GM18505 (cell line): ENCODE results near the gene SUFU.
"Not testable (repeated sequence)": the region's sequence is repeated elsewhere in the genome, so short reads cannot be mapped to it uniquely, and the experiment has no call there.

Experiments used
- ATAC-seq: cut with Tn5 transposase; IDR thresholded peaks from one replicate; pipeline ENCODE4 v1.9.1; 2021; ENCODE audit not compliant: unreplicated experiment
- POLR2A ChIP-seq: IDR thresholded peaks from 4 replicates; pipeline ENCODE4 v1.6.1; 2011; ENCODE audit warnings: borderline replicate concordance; ENCODE audit not compliant: insufficient read depth, insufficient read length; ENCODE audit errors: extremely low read depth

SUFU gene

DNA sequence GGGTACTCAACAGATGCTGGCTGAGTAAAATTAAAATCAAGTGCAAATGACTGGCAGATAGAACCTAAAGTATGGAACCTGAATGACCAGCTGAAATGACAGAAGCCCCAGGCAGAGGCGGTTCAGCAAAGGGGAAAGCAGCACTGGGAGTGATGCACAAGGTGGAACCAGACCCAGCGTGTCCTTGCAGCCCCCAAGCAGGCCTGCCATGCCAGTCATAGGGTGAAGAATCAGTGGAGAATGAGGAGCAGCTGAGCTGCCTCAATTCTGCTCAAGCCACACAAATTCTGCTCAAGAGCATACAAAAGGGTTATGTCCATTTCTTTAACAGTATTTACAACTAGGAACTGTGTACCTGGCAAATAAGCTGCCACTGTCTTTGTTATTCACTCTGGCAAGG is 10.0 kb upstream of the SUFU start:
- ATAC-seq, result no peak
- TF ChIP-seq POLR2A, result no peak

DNA sequence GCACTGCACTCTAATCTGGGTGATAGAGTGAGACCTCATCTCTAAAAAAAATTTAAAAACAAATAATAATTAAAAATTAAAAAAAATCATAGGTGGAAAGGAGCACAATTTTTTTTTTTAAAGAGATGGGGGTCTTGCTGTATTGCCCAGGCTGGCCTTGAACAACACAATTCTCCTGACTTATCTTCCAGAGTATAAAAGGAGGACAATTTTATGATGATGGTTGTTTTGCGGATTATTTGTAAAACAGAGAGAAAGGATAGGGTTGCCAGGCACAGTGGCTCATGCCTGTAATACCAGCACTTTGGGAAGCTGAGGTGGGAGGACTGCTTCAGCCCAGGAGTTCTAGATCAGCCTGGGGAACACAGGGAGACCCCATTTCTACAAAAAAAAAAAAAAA is 6.2 kb upstream of the SUFU start:
- TF ChIP-seq POLR2A, result no peak
- no peak for ATAC-seq

DNA sequence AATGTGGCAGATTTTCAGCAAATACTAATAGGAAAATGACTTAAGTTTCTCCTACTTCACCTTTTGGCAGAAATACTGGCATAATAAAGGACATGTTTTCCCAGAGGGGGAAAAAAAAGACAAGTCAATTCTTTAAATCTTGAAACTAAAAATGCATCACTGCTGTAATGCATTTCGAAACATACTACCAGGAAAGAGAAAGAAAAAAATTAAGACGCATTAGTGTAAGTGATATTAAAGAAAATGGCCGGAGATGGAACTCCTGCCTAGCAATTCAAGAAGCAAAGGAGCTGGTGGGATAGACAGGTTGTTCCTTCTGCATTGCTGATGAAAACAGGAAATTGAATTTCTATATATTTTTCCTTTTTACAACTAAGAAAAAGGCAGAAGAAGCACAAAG is 4.4 kb upstream of the SUFU start:
- TF ChIP-seq POLR2A, result no peak
- no peak for ATAC-seq

DNA sequence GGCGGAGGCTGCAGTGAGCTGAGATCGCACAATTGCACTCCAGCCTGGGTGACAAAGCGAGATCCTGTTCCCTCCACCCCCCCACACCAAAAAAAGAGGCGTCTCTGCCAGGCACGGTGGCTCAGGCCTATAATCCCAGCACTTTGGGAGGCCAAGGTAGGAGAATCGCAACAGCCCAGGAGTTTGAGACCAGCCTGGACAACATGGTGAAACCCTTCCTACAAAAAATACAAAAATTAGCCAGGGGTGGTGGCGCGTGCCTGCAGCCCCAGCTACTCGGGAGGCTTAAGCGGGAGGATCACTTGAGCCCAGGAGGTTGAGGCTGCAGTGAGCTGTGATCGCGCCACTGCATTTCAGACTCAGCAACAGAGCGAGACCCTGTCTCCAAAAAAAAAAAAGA is 3.1 kb upstream of the SUFU start:
- ATAC-seq, result not testable (repeated sequence)

DNA sequence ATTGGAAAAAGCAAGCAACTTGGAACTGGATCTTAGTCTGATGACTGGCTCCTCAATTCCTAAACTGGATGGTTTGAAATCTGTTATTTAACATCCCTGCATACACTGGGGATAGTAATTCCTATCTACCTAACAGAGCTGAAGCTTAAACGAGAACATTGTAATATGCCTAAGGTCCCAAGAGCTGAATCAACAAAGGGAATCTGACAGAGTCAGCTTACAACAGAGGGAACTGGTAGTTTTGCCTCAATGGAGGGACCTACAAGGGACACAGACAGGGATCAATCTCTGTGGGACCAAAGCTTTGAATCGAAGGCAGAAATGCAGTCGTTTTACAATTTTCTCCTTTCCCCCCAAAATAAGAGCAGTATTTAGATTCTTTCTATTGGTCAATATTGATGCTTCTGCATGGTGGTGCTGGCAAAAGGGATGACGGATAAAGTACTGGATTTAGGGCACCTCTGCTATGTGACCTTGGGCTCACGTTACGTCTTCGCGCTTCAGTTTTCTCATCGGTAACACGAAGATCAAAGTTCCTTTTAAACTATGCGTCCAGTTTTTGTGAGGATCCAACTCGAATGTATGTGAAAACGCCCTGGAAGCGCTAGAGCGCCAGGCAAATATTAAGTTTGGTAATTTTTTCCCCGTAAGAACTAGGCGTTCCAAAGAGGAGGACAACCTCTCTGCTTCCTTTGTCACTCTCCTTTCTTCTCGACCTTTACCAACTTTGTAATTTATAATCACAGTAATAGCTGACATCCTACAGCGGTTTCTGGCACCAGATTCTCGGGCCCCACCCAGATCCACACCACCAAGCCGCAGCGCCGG is 2.4 kb upstream of the SUFU start:
- TF ChIP-seq POLR2A, result no peak
- ATAC-seq, result no peak

DNA sequence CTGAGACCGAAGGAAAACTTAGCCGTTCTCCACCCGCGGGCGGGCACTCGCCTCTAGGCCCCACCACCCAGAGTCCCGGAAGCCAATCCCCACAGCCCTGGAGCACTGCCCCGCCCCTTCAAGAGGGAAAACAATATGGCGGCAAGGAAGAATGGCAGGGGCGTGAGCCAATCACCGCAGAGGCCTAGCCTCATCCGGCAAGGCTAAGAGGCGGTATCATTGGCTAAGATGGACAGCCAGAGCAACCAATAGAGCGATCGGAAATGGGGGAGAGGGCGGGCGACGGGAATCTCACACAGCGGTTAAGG is 1.8 kb upstream of the SUFU start:
- peak; percentile 63 for ATAC-seq
- no peak for TF ChIP-seq POLR2A

DNA sequence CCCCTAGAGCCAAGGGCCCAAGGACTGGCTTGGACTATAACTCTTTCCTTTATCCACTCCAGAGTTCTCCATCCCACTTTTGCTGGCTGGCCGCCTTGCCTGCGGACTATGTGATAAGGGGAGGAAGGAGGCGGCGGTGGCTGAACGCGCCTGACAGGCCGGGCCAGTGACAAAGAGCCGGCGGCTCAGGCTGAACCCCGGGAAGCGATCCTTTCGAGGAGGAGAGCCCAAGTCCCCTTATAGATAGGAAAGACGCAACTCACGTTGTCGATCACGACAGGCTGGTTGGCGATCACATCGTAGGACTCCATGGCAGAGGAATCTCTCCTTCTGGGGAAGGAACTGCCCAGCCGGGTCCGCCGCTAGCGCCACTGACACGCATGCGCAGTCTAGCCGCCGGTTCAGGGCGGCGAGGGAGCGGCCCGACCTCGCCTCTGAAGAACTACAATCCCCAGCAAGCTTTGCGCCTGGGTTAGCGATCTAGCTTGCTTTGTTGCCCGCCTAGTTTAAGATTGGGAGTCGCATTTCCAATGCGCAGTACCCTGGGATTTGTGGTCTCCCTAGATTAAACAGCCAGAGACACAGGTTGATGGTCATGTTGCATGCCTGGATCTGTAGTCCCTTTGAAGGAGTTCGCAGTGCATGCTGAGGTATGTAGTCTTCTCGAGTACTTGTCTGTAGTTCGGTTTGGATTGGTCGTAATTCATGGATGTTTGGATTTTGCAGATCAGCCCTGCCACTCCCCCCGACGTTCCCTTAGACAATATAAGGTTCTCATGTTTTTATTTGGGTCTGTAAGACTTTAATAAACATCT is 1.2 kb upstream of the SUFU start, which contains the start of gene ACTR1A:
ACTR1A (minus strand) TSS at position 376 of the 815 bp plus-strand sequence; CDS start at position 311, 65 bp downstream.
- TF ChIP-seq POLR2A, result peak; percentile 72
- ATAC-seq, result peak; percentile 47

DNA sequence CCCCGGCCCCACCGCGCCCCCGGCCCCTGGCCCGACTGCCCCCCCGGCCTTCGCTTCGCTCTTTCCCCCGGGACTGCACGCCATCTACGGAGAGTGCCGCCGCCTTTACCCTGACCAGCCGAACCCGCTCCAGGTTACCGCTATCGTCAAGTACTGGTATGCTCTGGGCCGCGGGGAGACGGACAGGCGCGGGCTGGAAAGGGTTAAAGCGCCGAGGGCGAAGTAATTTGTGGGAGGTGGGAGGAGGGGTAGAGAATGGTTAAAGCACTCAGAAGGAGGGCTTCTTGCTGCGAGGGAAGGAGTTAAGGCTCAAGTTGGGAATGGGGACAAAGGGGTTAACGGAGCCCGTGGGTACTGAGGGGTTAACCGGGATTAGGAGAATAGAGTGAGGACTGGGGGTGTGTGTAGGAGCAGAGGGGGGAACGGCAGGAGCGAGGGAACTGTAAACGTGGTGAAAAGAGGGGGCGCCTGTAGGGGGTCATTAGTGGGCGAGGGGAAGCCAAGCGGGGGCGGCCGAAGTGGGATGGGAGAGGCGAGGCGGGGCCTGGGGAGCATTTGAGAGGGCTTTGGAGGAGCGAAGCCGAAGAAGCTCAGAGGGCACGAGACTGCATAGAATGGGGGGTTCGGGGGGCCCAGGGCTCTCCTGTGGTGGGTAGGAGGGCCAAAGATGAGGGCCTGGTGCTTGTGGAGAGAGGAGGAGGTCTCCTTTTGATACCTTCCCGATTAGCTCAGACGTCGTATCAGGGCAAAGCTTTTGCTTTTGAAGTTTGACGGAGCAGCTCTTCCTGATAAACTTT is 605 bp downstream of the SUFU start:
- ATAC-seq, result no peak
- no peak for TF ChIP-seq POLR2A

DNA sequence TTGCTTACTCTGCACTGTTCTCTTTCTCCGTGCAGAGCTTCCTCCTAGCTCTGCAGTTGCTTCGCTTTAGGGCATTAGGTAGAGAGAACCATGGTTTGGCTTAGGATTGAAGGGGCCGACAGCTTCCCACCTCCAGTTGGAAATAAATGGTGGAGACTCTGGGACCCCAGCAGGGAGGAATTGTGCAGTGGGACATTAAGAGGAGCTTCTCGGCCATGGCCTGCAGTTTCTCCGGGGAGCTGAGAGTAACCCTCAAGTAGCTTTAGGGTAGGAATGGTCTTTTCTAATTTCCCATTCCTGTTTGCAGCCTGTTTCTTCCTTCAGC is 1.2 kb downstream of the SUFU start:
- ATAC-seq, result no peak

DNA sequence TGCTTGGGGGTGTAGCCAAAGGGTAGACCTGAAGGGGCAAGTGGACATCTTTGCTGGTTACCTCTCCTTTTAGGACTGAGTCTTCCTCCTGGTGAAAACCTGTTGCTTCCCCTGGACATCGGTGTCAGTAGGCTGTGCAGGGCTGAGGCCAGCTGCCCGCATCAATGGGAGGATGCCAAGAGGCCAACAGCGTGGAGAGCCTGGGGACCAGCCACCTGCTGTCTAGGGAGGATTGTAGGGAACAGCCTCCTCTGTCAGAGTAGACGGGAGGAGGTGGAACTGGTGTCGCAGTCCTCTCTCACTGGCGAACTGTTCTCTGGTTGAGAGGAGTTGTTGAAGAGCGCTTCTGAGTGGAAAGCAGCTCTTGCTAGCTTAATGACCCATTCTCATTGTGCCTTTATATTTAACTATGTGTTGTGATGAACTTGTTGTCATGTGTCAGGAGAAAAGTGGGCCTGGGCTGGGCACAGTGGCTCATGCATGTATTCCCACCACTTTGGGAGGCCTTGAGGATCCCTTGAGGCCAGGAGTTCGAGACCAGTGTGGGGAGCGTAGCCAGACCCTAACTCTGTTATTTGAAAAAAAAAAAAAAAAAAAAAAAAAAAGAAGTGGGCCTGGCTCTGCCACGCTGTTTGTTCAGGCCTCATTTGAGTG is 1.8 kb downstream of the SUFU start:
- no peak for ATAC-seq
- TF ChIP-seq POLR2A, result no peak

More for the DNA sequence above, 1.2 kb downstream of the SUFU start:
- no peak for TF ChIP-seq POLR2A

DNA sequence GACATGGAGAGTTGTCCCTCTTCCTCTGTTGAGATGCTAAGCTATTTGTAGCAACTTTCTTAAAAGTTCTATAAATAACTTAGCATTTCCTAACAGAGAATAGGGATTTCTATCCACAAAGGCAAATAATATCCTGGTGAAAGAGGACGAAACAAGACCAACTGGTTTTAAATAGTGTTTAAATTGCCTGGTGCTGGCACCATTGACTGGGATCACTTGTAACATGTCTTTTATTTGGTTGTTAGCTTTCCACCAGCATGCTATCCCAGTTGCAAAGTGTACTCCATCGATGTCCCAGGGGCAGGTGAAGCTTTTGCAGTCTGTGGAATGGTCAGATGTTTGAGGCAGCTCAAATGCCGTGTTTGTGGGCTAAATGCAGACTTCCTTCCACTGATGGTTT is 3.7 kb downstream of the SUFU start:
- no peak for TF ChIP-seq POLR2A
- ATAC-seq, result no peak

DNA sequence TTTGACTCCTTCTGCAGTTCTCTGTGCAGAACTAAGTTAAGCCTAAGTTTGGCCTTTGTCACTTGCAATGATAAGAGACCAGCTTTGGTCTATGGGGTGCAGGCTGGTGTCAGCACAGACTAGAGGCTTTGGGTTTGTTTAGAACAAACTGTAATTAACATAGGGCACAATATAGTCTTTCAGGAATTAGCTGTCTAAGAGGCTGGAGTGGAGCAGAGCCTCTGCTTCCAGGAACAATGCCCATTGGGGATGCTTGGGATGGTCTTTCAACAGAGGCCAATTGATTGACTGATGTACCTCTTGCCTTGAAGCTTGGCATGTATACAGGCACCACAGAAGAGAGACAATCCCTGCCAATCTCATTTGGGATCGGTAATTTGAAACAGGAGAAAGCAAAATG is 4.7 kb downstream of the SUFU start:
- TF ChIP-seq POLR2A, result no peak
- ATAC-seq, result no peak

DNA sequence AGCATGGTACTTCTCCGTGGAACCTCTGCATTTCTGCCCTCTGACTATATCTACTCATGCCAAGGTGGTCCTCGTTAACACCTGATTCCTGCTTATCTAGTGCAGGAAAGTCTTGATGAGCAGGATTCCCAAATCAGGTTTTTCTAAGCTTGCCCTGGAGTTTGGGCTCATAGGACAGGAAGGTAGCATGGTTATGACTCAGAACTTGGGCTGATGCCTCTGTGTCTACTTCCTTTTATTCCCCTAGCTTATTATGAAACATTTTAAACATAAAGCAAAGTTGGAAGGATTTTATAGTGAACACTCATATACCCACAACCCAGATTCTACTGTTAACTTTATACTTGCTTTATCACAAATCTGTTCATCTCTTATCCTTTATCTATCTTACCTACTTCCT is 5.6 kb downstream of the SUFU start:
- TF ChIP-seq POLR2A, result no peak
- no peak for ATAC-seq

DNA sequence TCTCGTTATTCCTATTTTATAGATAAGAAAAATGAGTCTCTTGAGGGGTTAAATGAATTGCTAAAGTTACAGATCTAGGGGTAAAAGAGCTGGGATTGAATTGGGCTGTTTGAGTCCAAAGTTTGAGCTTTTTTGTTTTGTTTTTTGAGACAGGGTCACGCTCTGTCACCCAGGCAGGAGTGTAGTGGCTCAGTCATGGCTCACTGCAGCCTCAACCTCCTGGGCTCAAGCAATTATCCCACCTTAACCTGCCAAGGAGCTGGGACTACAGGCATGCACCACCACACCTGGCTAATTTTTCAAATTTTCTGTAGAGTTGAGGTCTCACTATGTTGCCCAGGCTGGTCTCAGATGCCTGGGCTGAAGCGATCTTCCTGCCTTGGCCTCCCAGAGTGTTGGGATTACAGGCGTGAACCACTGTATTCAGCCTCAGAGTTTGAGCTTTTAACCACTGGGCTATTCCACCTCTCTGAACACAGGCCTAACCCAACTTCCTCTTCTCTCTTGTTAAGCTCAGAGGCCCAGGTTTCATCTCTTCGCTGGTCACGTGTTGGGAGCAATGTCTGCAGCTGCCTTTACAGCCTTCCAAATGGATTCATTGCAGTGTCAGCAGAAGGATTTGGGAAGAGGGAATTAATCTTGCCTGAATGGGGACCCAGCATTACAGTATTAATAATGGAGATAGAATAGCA is 8.0 kb downstream of the SUFU start:
- ATAC-seq, result peak; percentile 81
- TF ChIP-seq POLR2A, result no peak
